Fibroblast of lung (primary cell): Measurements from ENCODE around the gene PDK3. TPM values are rescaled to one million over a fixed set of nuclear protein-coding genes. Genes with fewer than 3 reads are reported as not detected.

ENCODE experiments used
- DNase-seq, 2 donors: peaks; one replicate each; pipeline versions ENCODE4 v3.0.0 to v3.0.0-alpha.2; 2010; ENCODE audit warnings: low read depth in 2 of 2
- H2AFZ ChIP-seq: 2 replicates; pipeline ENCODE4 v1.5.1; 2012; ENCODE audit warnings: low read length, control low read depth, inconsistent platforms
- H3K27ac ChIP-seq: 2 replicates; pipeline ENCODE4 v1.5.1; 2011; ENCODE audit warnings: low read length, control low read depth; ENCODE audit not compliant: insufficient read depth
- H3K27me3 ChIP-seq: 2 replicates; pipeline ENCODE4 v1.5.1; 2011; ENCODE audit warnings: mild to moderate bottlenecking, low read length; ENCODE audit not compliant: control insufficient read depth, insufficient read depth
- H3K36me3 ChIP-seq: 2 replicates; pipeline ENCODE4 v1.5.1; 2011; ENCODE audit warnings: low read length; ENCODE audit not compliant: control insufficient read depth, insufficient read depth
- H3K4me1 ChIP-seq: 2 replicates; pipeline ENCODE4 v1.5.1; 2011; ENCODE audit warnings: low read length; ENCODE audit not compliant: control insufficient read depth, insufficient read depth; ENCODE audit errors: extremely low read depth
- H3K4me2 ChIP-seq: 2 replicates; pipeline ENCODE4 v1.5.1; 2011; ENCODE audit warnings: low read length, control low read depth; ENCODE audit not compliant: insufficient read depth; ENCODE audit errors: extremely low read depth
- H3K4me3 ChIP-seq, 4 experiments: fragments of 200-600 bp in 1 of 4; sonication (generic) in 1 of 4; replicated peaks in 1 of 4; 2 replicates each; pipeline ENCODE4 v1.5.1; 2011 to 2016; ENCODE audit warnings: low read length in 4 of 4, low read depth in 3 of 4, mild to moderate bottlenecking in 3 of 4, control low read depth in 2 of 4, inconsistent platforms in 1 of 4, mixed read lengths in 1 of 4; ENCODE audit not compliant: insufficient read depth in 1 of 4; ENCODE audit errors: control extremely low read depth in 1 of 4
- H3K79me2 ChIP-seq: 2 replicates; pipeline ENCODE4 v1.5.1; 2012; ENCODE audit warnings: mild to moderate bottlenecking, low read length, inconsistent platforms; ENCODE audit not compliant: control insufficient read depth, insufficient read depth
- H3K9ac ChIP-seq: 2 replicates; pipeline ENCODE4 v1.5.1; 2011; ENCODE audit warnings: mild to moderate bottlenecking, low read length, control low read depth; ENCODE audit not compliant: insufficient read depth
- H3K9me3 ChIP-seq: 2 replicates; pipeline ENCODE4 v1.5.1; 2012; ENCODE audit warnings: low read depth, low read length; ENCODE audit not compliant: control insufficient read depth, insufficient read depth
- H4K20me1 ChIP-seq: 2 replicates; pipeline ENCODE4 v1.5.1; 2011; ENCODE audit warnings: low read length; ENCODE audit not compliant: control insufficient read depth, insufficient read depth; ENCODE audit errors: extremely low read depth
- CTCF ChIP-seq, 2 donors: IDR thresholded peaks in 1 of 2; conservative IDR thresholded peaks in 1 of 2; 1 replicate in 1 of 2; 2 replicates in 1 of 2; pipeline ENCODE4 v1.5.1; 2011 to 2012; ENCODE audit warnings: low read length in 2 of 2, control low read depth in 1 of 2, inconsistent platforms in 1 of 2, low read depth in 1 of 2, mild to moderate bottlenecking in 1 of 2
- EZH2 ChIP-seq: IDR thresholded peaks from 2 replicates; pipeline ENCODE4 v1.5.1; 2012; ENCODE audit warnings: low read length, control low read depth, mild to moderate bottlenecking; ENCODE audit errors: missing control alignments
- polyA plus RNA-seq, 2 donors: library from polyadenylated mRNA; depleted of rRNA in 1 of 2; stranded (reverse) in 1 of 2; unstranded in 1 of 2; fragments of >200 nt; gene quantifications; 2 replicates each; pipeline ENCODE4 v1.2.1, GENCODE V29; 2011 to 2012; ENCODE audit warnings: missing spikeins in 1 of 2
- total RNA-seq: library from RNA; depleted of rRNA; stranded (reverse); fragments of >200 nt; gene quantifications from 2 replicates; pipeline ENCODE4 v1.2.1, GENCODE V29; 2014

The PDK3 gene
- total and polyA plus RNA-seq, 2 donors (not counting 1 experiment from before 2014, with no cell fraction given): 2.8 to 4.2 TPM

DNA sequence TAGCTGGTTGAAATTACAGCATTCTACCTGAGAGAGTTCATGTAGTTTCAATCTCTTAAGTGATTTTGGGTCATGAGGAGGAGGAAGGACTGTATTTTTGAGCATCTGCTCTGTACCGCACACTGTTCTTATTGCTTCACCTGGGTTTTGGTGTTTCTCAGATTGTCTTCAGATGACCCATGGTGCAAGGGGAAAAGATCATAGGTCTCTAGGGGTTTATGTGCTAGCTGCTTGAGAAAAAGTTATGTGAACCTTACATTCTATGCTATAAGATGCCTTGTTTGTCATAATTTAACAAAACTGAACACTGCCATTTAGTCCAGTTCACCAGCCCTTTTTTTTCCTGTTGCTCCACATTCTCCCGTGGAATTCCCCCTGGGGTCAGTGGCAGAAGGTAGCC is 60.4 kb downstream of the PDK3 start:
- H3K36me3 ChIP-seq: no peaks in the 10 kb centered on the region
- H3K79me2 ChIP-seq: no peaks in the 10 kb centered on the region
- no peak overlapping the region for H3K4me3 ChIP-seq
- no peak overlapping the region for H3K4me2 ChIP-seq
- H3K9ac ChIP-seq: no peak overlapping the region
- no peaks in the 10 kb centered on the region for H4K20me1 ChIP-seq
- no peak for DNase-seq
- TF ChIP-seq EZH2 (no peak), CTCF (conservative IDR thresholded peaks at IDR 0.05 in 1 of 2, IDR thresholded peaks at IDR 0.05 in 1 of 2; ENCODE audit: low read depth in 1 of 2, low read length in 2 of 2) (no peak)
- no peaks in the 10 kb centered on the region for H3K27me3 ChIP-seq
- H3K4me1 ChIP-seq: no peaks in the 10 kb centered on the region
- no peaks in the 10 kb centered on the region for H3K9me3 ChIP-seq
- no peak overlapping the region for H3K27ac ChIP-seq
- H2AFZ ChIP-seq: no peak overlapping the region

GRCh38 chrX:24526616-24527015 is 61.5 kb downstream of the PDK3 start:
- Histone ChIP-seq H3K4me3 (no peak overlapping the region), H3K27me3 (no peaks in the 10 kb centered on the region), H3K27ac (no peak overlapping the region), H3K4me1 (no peaks in the 10 kb centered on the region), H3K9me3 (no peaks in the 10 kb centered on the region), H4K20me1 (no peaks in the 10 kb centered on the region), H3K79me2 (no peaks in the 10 kb centered on the region), H3K9ac (no peak overlapping the region), H2AFZ (no peak overlapping the region), H3K36me3 (no peaks in the 10 kb centered on the region), H3K4me2 (no peak overlapping the region)
- no peak for TF ChIP-seq EZH2
- no peak for TF ChIP-seq CTCF (conservative IDR thresholded peaks at IDR 0.05 in 1 of 2, IDR thresholded peaks at IDR 0.05 in 1 of 2; ENCODE audit: low read depth in 1 of 2, low read length in 2 of 2)
- no peak for DNase-seq

DNA sequence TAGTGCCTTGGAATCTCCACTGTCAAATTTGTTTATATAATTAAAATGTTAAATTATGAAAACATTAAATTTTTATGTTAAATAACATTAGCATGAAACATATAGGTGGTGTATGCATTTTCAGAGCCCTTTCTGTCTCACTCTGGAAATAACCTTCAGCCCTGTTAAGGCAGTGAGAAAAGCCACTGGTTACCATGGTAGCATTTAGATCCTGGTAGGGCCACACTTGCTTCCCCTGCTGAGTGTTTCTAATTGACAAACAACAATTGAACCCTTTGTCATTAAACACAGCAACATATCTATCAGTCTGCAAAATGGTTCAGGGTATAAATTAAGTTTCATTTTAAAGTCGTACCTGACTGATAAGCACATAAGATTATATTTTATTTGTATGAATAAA is 63.5 kb downstream of the PDK3 start:
- no peaks in the 10 kb centered on the region for H4K20me1 ChIP-seq

More for the DNA sequence above, 63.5 kb downstream of the PDK3 start:
- Histone ChIP-seq H3K4me1 (no peaks in the 10 kb centered on the region), H3K4me3 (no peak overlapping the region), H3K79me2 (no peaks in the 10 kb centered on the region), H2AFZ (no peak overlapping the region), H3K27me3 (no peaks in the 10 kb centered on the region), H3K9me3 (no peaks in the 10 kb centered on the region), H3K36me3 (no peaks in the 10 kb centered on the region), H3K9ac (no peak overlapping the region), H3K4me2 (no peak overlapping the region), H3K27ac (no peak overlapping the region)
- no peak for DNase-seq
- TF ChIP-seq CTCF (conservative IDR thresholded peaks at IDR 0.05 in 1 of 2, IDR thresholded peaks at IDR 0.05 in 1 of 2; ENCODE audit: low read depth in 1 of 2, low read length in 2 of 2) (no peak), EZH2 (no peak)
